ENCODE results near the gene HRC.
"Not testable (repeated sequence)": the region's sequence is repeated elsewhere in the genome, so short reads cannot be mapped to it uniquely, and the experiment has no call there.

HRC gene

DNA sequence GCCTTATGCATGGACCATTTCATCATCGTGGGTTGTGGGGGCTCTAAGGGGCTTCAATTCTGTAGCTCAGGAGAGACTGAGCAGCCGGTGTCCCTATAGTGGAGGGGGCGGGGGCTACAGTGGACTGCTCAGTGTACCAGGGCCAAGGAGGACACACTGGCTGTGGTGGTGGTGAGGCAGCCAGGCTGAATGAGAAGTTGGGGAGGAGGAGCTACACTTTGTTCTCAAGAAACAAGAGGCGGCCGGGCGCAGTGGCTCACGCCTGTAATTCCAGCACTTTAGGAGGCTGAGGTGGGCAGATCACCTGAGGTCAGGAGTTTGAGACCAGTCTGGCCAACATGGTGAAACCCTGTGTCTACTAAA, 8.8 kb downstream of the HRC start:
- DNase-seq; H3K4me3 ChIP-seq (ENCODE audit: low read length); H2BK120ac ChIP-seq (ENCODE audit: low read depth, low read length): not testable (repeated sequence)

DNA sequence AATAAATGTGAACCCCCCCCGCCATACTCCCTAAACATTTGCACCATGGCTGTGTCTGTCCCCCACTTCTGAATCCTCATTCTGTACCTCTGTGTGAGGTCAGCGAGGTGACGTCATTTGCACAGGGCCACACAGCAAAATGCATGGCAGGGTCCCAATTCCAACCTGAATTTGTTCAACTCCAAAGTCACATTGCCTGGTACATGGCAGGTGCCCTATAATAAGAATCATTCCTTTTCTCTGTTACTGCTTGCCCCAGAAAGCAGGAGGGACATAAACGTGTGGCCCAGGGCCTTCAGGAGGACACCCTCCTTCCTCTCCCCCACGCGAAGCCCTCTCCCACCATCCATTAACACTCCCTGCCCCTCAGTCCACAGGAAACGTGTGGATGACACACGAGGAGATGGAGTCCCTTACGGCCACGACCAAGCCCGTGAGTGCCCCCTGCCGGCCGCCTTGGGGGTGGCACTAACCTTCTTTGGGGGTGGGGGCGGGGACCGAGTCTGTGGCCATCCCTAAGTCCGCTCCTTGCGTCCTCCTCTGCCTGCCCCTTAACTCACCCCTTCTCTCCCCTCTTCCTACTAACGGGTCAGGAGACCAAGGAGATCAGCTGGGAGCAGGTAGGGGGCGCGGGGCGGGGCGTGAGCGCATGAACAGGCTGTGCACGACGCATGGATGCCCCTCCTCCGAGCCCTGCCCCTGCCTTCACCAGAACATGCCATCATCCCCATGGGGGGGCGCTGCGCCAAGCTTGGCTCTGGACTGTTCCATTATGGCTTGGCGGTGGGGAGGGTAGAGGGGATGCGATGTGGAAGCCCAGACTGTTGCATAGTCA, 9.4 kb downstream of the HRC start:
- peaks cover 5% of the 10 kb centered on the region for H3K4me1 ChIP-seq (ENCODE audit: control insufficient read depth, low read depth, low read length)
- H3K4ac ChIP-seq (ENCODE audit: low read depth, low read length) = no peak overlapping the region
- no peaks in the 10 kb centered on the region for H3K79me1 ChIP-seq (ENCODE audit: low read length)
- peak overlapping the region; percentile 75 for H3K56ac ChIP-seq (ENCODE audit: low read length)
- DNase-seq = peak; percentile 98
- H2BK15ac ChIP-seq (replicated peaks; ENCODE audit: low read depth) = no peak overlapping the region
- no peaks in the 10 kb centered on the region for H3K27me3 ChIP-seq (ENCODE audit: insufficient read depth, low read length, poor library complexity)
- H3K4me2 ChIP-seq (ENCODE audit: low read length) = peak overlapping the region; percentile 55
- peak overlapping the region; percentile 57 for H3K9ac ChIP-seq (ENCODE audit: low read length)
- H3K23ac ChIP-seq (ENCODE audit: low read length) = no peak overlapping the region
- H3K18ac ChIP-seq (ENCODE audit: low read length) = no peak overlapping the region
- no peak overlapping the region for H3K27ac ChIP-seq (ENCODE audit: low read depth, low read length)
- no peak overlapping the region for H2BK5ac ChIP-seq (ENCODE audit: low read length)
- no peak overlapping the region for H2BK120ac ChIP-seq (ENCODE audit: low read depth, low read length)
- peak overlapping the region; percentile 26 for H3K4me3 ChIP-seq (ENCODE audit: low read length)
- no peaks in the 10 kb centered on the region for H3K36me3 ChIP-seq (ENCODE audit: control insufficient read depth, insufficient read depth, low read length)
- H4K8ac ChIP-seq (ENCODE audit: low read depth, low read length) = no peak overlapping the region
- no CpG with 5 or more reads among the region's 30 CpGs for WGBS (ENCODE audit: extremely low coverage, insufficient coverage, low lambda C conversion rate)
- no peak overlapping the region for H2AK5ac ChIP-seq (ENCODE audit: low read length)
- no peak overlapping the region for H4K5ac ChIP-seq (ENCODE audit: low read length)
- H3K79me2 ChIP-seq (ENCODE audit: control insufficient read depth, insufficient read depth, low read length) = no peaks in the 10 kb centered on the region

More for the DNA sequence above, 8.8 kb downstream of the HRC start:
- no CpG with 5 or more reads among the region's 7 CpGs for WGBS (ENCODE audit: extremely low coverage, insufficient coverage, low lambda C conversion rate)
- H3K23ac ChIP-seq (ENCODE audit: low read length); H3K18ac ChIP-seq (ENCODE audit: low read length); H2AK5ac ChIP-seq (ENCODE audit: low read length); H3K27ac ChIP-seq (ENCODE audit: low read depth, low read length); H4K8ac ChIP-seq (ENCODE audit: low read depth, low read length); H2BK15ac ChIP-seq (replicated peaks; ENCODE audit: low read depth); H3K4ac ChIP-seq (ENCODE audit: low read depth, low read length); H4K5ac ChIP-seq (ENCODE audit: low read length); H3K79me1 ChIP-seq (ENCODE audit: low read length); H3K27me3 ChIP-seq (ENCODE audit: insufficient read depth, low read length, poor library complexity); H3K4me1 ChIP-seq (ENCODE audit: control insufficient read depth, low read depth, low read length); H3K79me2 ChIP-seq (ENCODE audit: control insufficient read depth, insufficient read depth, low read length); H3K36me3 ChIP-seq (ENCODE audit: control insufficient read depth, insufficient read depth, low read length): not testable (repeated sequence)
- peak overlapping the region; percentile 33 for H3K4me2 ChIP-seq (ENCODE audit: low read length)
- peak overlapping the region; percentile 57 for H3K9ac ChIP-seq (ENCODE audit: low read length)
- H2BK5ac ChIP-seq (ENCODE audit: low read length) = peak overlapping the region; percentile 23
- H3K56ac ChIP-seq (ENCODE audit: low read length) = peak overlapping the region; percentile 75

DNA sequence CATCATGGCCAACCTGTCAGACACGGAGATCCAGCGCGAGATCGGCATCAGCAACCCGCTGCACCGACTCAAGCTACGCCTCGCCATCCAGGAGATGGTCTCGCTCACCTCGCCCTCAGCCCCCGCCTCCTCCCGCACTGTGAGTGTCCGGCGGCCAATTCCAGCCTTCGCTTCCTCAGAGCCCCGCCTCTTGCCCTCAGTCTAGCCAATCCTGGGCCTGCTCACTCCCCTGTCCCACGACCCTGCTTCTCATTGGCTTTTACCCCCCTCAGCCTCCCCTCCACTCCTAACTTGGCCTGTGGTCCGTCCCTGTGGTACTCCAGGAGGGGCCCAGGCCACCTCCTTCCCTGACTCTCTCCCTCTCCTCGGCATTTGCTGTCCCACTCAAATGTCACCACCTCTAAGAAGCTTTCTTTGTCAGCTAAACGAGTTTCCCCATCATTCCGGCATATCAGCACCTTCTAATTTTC, 12.3 kb downstream of the HRC start:
- no peaks in the 10 kb centered on the region for H3K79me2 ChIP-seq (ENCODE audit: control insufficient read depth, insufficient read depth, low read length)
- peak overlapping the region; percentile 84 for H3K56ac ChIP-seq (ENCODE audit: low read length)
- no peak overlapping the region for H3K4ac ChIP-seq (ENCODE audit: low read depth, low read length)
- H3K4me3 ChIP-seq (ENCODE audit: low read length) = peak overlapping the region; percentile 23
- no CpG with 5 or more reads among the region's 21 CpGs for WGBS (ENCODE audit: extremely low coverage, insufficient coverage, low lambda C conversion rate)
- no peaks in the 10 kb centered on the region for H3K27me3 ChIP-seq (ENCODE audit: insufficient read depth, low read length, poor library complexity)
- DNase-seq = peak; percentile 97
- H3K4me2 ChIP-seq (ENCODE audit: low read length) = peak overlapping the region; percentile 82
- no peak overlapping the region for H2BK120ac ChIP-seq (ENCODE audit: low read depth, low read length)
- no peak overlapping the region for H2BK5ac ChIP-seq (ENCODE audit: low read length)
- no peaks in the 10 kb centered on the region for H3K36me3 ChIP-seq (ENCODE audit: control insufficient read depth, insufficient read depth, low read length)
- H3K18ac ChIP-seq (ENCODE audit: low read length) = no peak overlapping the region
- no peaks in the 10 kb centered on the region for H3K4me1 ChIP-seq (ENCODE audit: control insufficient read depth, low read depth, low read length)
- H4K8ac ChIP-seq (ENCODE audit: low read depth, low read length) = no peak overlapping the region
- H2BK15ac ChIP-seq (replicated peaks; ENCODE audit: low read depth) = no peak overlapping the region
- no peak overlapping the region for H4K5ac ChIP-seq (ENCODE audit: low read length)
- H3K79me1 ChIP-seq (ENCODE audit: low read length) = no peaks in the 10 kb centered on the region
- H3K23ac ChIP-seq (ENCODE audit: low read length) = no peak overlapping the region
- H2AK5ac ChIP-seq (ENCODE audit: low read length) = no peak overlapping the region
- peak overlapping the region; percentile 67 for H3K9ac ChIP-seq (ENCODE audit: low read length)
- H3K27ac ChIP-seq (ENCODE audit: low read depth, low read length) = no peak overlapping the region

DNA sequence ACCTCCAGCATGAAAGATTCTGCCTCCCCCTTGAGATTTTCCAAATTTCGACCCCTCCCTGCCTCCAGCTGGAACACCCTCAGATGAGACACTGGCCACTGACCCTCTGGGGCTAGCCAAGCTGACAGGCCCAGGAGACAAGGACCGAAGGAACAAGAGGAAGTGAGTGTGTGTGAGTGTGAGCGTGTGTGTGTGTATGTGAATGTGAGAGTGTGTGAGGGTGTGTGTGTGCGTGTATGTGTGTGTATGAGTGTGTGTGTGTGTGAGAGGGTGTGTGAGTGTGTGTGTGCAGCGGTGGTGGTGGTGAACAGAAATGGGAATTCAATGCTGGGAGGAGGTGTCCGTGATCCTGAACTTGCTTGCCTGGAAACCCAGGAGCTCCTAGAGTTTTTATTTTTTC, 13.8 kb downstream of the HRC start:
- H3K36me3 ChIP-seq (ENCODE audit: control insufficient read depth, insufficient read depth, low read length) = no peaks in the 10 kb centered on the region
- no peaks in the 10 kb centered on the region for H3K27me3 ChIP-seq (ENCODE audit: insufficient read depth, low read length, poor library complexity)
- H3K4me1 ChIP-seq (ENCODE audit: control insufficient read depth, low read depth, low read length) = no peaks in the 10 kb centered on the region
- no peak overlapping the region for H2BK5ac ChIP-seq (ENCODE audit: low read length)
- no peak overlapping the region for H4K5ac ChIP-seq (ENCODE audit: low read length)
- no peak overlapping the region for H3K4me2 ChIP-seq (ENCODE audit: low read length)
- H3K4ac ChIP-seq (ENCODE audit: low read depth, low read length) = no peak overlapping the region
- no peak overlapping the region for H3K4me3 ChIP-seq (ENCODE audit: low read length)
- no peak overlapping the region for H4K8ac ChIP-seq (ENCODE audit: low read depth, low read length)
- no peak for DNase-seq
- no peak overlapping the region for H3K9ac ChIP-seq (ENCODE audit: low read length)
- no peak overlapping the region for H3K56ac ChIP-seq (ENCODE audit: low read length)
- no peak overlapping the region for H2BK120ac ChIP-seq (ENCODE audit: low read depth, low read length)
- no peak overlapping the region for H2BK15ac ChIP-seq (replicated peaks; ENCODE audit: low read depth)
- H3K79me2 ChIP-seq (ENCODE audit: control insufficient read depth, insufficient read depth, low read length) = no peaks in the 10 kb centered on the region
- no peak overlapping the region for H3K18ac ChIP-seq (ENCODE audit: low read length)
- no peak overlapping the region for H3K23ac ChIP-seq (ENCODE audit: low read length)
- H3K79me1 ChIP-seq (ENCODE audit: low read length) = no peaks in the 10 kb centered on the region
- H2AK5ac ChIP-seq (ENCODE audit: low read length) = no peak overlapping the region
- no peak overlapping the region for H3K27ac ChIP-seq (ENCODE audit: low read depth, low read length)
- WGBS (ENCODE audit: extremely low coverage, insufficient coverage, low lambda C conversion rate) = 100% methylated on average over 3 of the region's 6 CpGs

DNA sequence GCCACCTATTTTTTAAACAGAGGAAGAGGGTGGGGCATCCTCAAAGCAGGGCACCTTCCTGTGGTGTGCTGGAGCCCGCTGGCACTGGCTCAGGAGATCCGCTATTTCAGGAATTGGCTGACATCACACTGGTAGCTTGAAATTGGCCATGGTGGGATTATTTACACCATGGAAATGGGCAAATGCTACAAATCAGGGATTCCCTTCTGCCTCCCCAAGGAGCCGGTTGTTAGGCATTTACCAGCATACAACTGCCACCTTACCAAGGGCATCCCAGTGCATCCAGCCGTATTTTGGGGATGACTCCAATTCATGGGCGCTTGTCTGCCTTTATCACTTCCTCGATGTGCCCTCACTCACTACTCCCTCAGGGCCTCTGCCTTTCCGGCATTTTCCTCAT, 14.2 kb downstream of the HRC start:
- Histone ChIP-seq H3K4me2 (ENCODE audit: low read length) (no peak overlapping the region), H3K4me3 (ENCODE audit: low read length) (no peak overlapping the region), H3K23ac (ENCODE audit: low read length) (no peak overlapping the region), H2BK5ac (ENCODE audit: low read length) (no peak overlapping the region), H3K4ac (ENCODE audit: low read depth, low read length) (no peak overlapping the region), H3K79me1 (ENCODE audit: low read length) (no peaks in the 10 kb centered on the region), H3K36me3 (ENCODE audit: control insufficient read depth, insufficient read depth, low read length) (no peaks in the 10 kb centered on the region), H2AK5ac (ENCODE audit: low read length) (no peak overlapping the region), H2BK15ac (replicated peaks; ENCODE audit: low read depth) (no peak overlapping the region), H3K79me2 (ENCODE audit: control insufficient read depth, insufficient read depth, low read length) (no peaks in the 10 kb centered on the region), H4K8ac (ENCODE audit: low read depth, low read length) (no peak overlapping the region), H2BK120ac (ENCODE audit: low read depth, low read length) (no peak overlapping the region), H3K4me1 (ENCODE audit: control insufficient read depth, low read depth, low read length) (no peaks in the 10 kb centered on the region), H3K27ac (ENCODE audit: low read depth, low read length) (no peak overlapping the region), H3K9ac (ENCODE audit: low read length) (no peak overlapping the region), H3K18ac (ENCODE audit: low read length) (no peak overlapping the region), H3K56ac (ENCODE audit: low read length) (no peak overlapping the region), H3K27me3 (ENCODE audit: insufficient read depth, low read length, poor library complexity) (no peaks in the 10 kb centered on the region), H4K5ac (ENCODE audit: low read length) (no peak overlapping the region)
- DNase-seq = no peak
- no CpG with 5 or more reads among the region's 7 CpGs for WGBS (ENCODE audit: extremely low coverage, insufficient coverage, low lambda C conversion rate)

DNA sequence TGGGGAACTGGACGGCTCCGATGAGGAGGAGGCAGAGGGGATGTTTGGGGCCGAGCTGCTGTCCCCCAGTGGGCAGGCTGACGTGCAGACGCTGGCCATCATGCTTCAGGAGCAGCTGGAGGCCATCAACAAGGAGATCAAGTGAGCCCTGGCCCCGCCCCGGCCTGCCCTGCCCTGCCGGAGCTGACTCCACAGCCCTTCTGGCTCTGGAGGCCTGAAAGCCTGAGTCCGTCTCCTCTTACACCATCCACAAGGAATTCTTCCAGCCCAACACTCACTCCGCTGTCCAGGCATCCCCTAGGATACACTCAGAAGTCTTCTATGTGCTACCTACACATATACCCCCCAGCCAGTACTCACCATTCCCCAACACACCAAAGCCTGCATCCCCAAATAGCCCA, 18.4 kb downstream of the HRC start:
- Histone ChIP-seq H3K9ac (ENCODE audit: low read length) (no peak overlapping the region), H3K4ac (ENCODE audit: low read depth, low read length) (no peak overlapping the region), H3K27me3 (ENCODE audit: insufficient read depth, low read length, poor library complexity) (no peaks in the 10 kb centered on the region), H3K27ac (ENCODE audit: low read depth, low read length) (no peak overlapping the region), H2AK5ac (ENCODE audit: low read length) (no peak overlapping the region), H3K36me3 (ENCODE audit: control insufficient read depth, insufficient read depth, low read length) (no peaks in the 10 kb centered on the region), H2BK5ac (ENCODE audit: low read length) (no peak overlapping the region), H2BK15ac (replicated peaks; ENCODE audit: low read depth) (no peak overlapping the region), H4K5ac (ENCODE audit: low read length) (no peak overlapping the region), H2BK120ac (ENCODE audit: low read depth, low read length) (no peak overlapping the region), H3K4me2 (ENCODE audit: low read length) (no peak overlapping the region), H3K79me2 (ENCODE audit: control insufficient read depth, insufficient read depth, low read length) (no peaks in the 10 kb centered on the region), H3K4me1 (ENCODE audit: control insufficient read depth, low read depth, low read length) (no peaks in the 10 kb centered on the region), H3K56ac (ENCODE audit: low read length) (no peak overlapping the region), H4K8ac (ENCODE audit: low read depth, low read length) (no peak overlapping the region), H3K79me1 (ENCODE audit: low read length) (no peaks in the 10 kb centered on the region), H3K4me3 (ENCODE audit: low read length) (no peak overlapping the region), H3K23ac (ENCODE audit: low read length) (no peak overlapping the region), H3K18ac (ENCODE audit: low read length) (no peak overlapping the region)
- WGBS (ENCODE audit: extremely low coverage, insufficient coverage, low lambda C conversion rate) = no CpG with 5 or more reads among the region's 10 CpGs
- DNase-seq = no peak

All from mesendoderm (in vitro differentiated cells).